GM19467 (cell line): ENCODE results near the gene AMN.

Experiments
- ATAC-seq: cut with Tn5 transposase; IDR thresholded peaks from one replicate; pipeline ENCODE4 v1.9.1; 2021; ENCODE audit warnings: mild to moderate bottlenecking, moderate library complexity; ENCODE audit not compliant: unreplicated experiment

The AMN gene

DNA sequence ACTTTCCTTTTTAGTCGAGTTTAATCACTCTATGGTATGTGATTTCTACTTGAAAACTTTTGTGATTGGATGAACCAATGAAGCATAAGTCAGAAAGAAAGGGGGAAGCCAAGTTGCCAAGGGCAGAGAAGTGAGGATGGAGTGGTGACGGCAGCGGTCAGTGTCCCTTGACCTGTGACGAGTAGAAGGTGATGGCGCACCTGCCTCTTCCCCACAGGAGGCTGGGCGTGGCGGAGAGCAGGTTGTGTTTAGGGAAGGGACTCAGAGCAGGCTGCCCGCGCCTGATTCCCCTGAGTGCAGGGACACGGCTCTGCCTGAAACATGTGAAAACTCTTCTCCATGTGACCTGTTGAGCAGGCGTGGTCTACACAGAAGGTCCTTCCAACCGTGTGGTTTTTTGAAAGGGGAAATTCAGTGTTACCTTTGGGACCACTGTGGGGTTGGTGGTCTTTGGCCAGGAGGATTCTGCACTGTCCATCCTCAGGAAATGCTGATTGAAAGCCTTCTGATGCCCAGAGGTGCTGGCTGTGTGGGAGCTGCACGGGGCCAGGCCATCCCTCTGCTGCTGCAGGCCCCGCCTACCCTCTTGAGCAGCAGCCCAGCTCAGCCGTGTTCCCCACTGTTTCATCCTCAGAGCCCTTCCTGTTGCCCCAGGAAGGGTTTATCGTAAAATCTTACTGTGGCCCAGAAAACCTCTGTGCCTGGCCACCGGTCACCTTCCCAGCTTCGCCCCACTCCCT is 23.5 kb upstream of the AMN start:
- ATAC-seq = no peak

DNA sequence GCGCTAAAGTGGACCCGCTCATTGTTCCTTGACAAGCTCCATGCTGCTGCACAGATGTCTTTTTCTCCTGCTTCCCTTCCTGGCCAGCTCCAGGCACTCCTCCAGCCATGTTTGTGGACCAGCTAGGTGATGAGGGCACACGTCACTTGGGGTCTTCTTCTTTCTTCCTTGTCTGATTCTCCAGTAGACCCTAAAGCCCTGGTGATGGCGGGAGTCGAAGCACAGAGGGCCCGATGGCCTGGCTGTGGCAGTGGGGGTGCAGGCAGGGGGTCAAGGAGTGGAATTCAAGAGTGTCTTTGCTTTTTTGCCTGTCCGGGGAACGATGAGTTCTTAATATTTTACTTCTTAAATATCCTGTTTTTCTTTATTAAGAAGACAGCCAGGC is 23.0 kb upstream of the AMN start:
- ATAC-seq = no peak

DNA sequence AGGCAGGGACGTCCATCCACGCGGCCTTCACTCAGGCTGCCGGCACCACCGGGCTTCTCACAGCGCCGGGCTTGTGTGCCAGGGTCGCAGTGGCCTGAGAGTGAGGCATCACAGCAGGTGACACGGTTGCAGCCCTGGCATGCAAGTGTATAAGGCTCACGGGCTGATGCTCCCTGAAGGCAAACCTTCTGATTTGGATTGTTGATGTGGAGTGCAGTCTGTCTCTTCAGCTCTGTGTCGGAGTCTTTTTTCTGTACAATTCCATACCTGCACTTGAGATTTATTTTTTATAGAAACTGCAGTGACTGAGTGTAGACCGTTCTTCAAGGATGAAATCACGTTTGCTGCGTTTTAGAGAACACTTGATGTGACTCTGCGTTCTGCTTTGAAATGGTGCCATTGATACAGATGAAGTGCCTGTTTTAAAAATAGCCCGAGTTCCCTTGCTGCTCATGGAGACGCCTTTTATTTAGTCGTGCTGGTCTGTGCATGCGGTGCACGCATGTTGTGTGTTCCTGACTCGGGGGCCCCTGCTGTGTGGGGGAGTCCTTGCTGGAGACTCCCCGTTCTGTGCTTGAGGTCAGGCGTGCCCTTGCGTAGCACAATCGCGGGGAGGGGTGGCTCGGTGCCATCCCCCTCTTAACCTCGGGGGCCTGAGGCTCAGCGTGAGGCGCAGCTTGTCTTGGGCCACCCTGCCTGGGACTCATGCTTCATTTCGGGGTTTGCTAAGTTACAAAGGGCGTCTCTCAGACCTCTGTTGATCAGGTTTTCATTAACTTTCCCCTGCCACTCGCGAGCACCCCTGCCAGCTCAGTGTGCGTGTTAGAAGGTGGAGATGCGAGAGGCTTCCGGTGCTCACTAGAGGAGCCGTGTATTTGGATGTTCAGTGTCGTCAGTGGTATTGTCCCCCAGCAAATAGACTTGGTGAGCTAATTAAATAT is 21.6 kb upstream of the AMN start:
- peak; percentile 42 for ATAC-seq

DNA sequence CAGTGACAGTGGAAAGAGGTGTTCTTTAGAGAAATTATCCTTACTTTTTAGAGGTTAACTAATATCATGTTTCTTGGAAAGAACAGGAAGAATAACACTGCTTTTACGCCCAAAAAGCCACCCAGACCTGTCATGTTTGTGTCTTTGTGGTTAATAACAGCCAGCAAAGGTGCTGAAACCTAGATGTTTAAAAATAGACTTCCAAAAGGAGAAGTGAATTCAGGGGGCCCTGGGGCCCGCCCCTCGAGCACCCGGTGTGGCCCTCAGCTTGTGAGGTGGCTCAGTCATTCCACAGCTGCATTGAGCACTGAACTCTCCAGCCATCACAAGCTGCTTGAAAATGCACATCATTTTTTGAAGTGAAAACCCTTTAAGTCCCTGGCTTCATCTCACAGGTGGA is 20.8 kb upstream of the AMN start:
- peak; percentile 66 for ATAC-seq

DNA sequence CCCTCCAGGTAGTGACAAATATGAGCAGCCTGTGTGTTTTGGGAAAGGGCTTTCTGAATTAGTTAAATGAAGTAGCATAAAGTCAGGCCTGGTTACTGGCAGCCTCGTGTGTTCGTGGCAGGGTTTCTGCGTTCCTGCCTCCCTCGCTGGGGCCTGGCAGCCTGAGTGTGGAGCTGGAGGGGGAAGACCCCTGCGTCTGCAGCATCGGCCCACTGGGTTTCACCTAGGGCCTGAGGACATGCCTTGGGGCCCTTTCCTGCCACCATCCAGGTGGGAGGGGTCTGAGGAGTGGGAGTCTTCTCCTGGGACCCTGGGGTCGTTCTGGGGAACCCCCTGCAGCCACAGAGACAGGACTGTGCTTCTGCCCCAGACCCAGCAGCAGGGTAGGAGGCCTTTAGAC is 20.4 kb upstream of the AMN start:
- ATAC-seq = peak; percentile 8

DNA sequence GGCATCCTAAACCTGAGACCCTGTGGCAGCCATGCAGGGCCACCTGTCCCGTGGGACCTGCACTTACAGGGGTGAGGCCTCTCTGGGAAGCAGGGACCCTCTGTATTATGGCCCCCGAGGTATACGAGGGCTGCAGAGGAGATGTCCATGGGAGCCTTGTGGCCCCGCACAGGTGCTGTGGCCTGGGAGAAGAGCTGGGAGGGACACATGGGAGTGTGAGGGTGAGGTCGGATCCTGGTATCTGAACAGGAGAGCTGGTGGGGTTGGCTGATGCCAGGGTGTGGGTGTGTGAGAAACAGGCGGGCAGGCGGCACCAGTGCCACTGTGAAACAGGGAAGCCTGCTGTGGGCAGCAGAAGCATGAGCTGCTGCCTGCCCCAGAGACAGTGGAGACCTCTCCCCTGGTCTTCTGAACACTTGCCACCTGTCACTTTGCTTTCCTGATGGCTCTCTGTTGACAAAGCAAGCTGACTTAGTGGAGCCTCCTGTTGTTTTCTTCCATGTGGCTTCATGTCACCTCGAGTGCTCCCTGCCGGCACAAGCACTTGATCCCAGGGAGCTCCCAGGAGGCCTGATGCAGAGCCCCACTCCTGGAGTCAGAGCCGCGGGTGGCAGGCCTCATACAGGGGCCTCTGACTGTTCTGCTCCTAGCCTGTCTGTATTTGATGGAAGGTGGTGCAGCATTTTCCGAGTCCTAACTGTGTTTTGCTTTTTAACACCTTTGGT is 19.8 kb upstream of the AMN start:
- ATAC-seq = no peak

DNA sequence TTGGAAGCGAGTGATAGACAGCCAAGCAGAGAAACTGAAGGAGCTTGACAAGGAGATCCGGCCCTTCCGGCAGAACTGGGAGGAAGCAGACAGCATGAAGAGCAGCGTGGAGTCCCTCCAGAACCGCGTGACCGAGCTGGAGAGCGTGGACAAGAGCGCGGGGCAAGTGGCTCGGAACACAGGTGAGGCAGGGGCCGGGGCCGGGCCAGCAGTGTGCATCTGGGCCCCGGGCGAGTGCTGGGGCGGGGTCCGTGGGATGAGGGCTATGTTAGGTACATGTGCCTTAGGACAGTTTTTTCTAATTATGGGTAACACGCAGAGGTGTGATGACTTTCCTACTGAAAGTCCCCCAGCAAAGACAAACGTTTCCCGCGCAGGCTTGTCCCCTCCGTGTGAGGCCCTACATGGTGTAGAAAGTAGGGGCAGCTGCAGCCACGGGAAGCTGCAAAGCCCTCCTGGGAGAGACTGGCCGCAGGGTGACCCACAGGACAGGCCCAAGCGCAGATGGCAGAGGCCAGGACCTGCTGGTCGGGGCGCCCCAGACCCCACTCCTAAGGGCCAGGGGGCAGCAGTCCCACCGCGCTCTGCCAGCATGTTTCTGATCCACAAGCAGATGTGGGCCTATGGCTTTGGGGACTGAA is 19.1 kb upstream of the AMN start:
- no peak for ATAC-seq

DNA sequence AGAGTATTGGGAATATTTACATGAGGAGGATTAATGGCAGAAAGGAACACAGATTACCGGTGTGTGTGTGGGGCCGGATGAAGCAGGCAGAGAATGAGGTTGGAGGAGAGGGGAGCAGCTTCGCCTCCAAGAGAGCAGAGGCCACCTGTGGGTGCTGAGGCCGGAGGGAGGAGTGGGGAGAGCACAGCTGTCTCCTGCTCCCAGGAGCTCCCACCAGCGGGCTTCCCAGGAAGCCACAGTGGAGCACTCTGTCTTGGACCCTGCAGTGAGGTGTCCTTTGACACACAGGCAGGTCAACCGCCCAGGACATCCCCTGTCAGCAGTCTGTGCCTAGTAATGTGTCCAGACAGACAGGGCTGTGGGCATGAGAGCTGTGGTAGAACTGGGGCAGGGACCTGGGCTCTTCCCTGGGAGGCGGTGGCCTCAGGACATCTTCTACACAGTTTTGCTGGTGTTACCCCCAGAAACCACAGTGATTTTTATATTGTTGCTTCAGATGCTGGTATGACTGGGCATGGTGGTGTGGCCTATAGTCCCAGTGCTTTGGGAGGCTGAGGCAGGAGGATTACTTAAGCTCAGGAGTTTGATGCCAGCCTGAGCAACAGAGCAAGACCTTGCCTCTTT is 18.5 kb upstream of the AMN start:
- ATAC-seq = no peak

DNA sequence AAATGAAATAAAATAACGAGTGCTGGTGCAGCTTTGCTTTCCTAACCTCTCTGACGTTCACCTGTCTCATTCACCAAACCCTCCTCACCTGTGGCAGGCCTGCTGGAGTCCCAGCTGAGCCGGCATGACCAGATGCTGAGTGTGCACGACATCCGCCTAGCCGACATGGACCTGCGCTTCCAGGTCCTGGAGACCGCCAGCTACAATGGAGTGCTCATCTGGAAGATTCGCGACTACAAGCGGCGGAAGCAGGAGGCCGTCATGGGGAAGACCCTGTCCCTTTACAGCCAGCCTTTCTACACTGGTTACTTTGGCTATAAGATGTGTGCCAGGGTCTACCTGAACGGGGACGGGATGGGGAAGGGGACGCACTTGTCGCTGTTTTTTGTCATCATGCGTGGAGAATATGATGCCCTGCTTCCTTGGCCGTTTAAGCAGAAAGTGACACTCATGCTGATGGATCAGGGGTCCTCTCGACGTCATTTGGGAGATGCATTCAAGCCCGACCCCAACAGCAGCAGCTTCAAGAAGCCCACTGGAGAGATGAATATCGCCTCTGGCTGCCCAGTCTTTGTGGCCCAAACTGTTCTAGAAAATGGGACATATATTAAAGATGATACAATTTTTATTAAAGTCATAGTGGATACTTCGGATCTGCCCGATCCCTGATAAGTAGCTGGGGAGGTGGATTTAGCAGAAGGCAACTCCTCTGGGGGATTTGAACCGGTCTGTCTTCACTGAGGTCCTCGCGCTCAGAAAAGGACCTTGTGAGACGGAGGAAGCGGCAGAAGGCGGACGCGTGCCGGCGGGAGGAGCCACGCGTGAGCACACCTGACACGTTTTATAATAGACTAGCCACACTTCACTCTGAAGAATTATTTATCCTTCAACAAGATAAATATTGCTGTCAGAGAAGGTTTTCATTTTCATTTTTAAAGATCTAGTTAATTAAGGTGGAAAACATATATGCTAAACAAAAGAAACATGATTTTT is 17.1 kb upstream of the AMN start:
- no peak for ATAC-seq

DNA sequence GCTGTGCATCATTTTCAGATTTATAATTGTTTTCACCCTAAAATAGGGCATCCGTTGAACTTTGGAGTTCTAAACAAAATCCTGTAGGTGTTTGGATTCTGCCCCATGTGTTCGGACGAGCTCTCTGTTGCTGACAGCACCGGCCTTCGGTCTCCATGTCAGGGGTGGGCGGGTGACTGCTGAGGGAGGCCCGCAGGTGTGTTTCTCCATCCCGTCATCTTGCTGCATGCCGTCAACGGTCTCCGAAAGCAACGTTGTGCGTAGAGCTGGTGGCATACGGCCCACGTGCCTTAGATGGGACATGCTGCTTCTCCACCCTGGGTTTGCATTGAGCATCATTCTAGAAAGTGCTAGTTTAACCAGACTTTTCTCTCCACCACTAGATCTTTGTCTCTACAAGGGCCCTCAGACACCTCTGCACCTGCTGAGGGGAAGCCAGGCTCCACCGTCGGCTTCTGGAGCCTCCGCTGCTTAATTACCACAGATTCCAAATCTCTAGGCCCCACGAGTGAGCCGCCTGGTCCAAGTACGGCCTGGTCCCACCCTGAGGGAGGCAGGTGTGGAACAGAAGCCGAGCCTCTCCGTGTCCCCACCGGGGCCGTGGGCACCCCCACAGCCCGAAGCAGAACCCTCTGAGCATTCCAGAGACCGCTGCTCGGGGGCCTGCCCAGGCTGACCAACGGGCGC is 15.7 kb upstream of the AMN start:
- ATAC-seq = no peak

DNA sequence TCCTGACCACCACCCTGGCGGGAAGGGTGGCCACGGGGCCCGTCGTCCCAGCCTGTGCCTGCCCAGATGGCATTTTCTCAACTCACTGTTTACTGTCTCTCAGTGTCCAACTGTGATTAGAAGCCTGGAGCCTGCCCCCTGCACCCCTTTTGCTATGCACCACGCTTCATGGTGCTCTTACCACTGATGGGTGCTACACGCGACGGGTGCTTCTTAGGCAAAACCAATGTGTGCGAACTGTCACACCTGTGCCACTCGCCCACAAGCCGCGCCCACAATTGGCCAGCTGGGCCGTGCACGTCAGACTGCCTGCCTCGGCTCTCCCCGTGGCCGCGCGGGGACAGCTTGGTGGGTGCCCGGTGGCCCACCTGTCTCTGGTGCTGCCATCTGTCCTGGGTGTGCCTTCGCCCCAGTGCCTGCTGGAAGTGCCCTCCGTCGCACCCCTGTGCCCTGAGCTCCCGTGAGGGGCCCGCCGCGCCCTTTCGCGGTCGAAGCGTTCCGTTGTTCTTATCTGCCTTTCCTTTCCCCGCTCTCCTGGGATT is 15.1 kb upstream of the AMN start:
- no peak for ATAC-seq

DNA sequence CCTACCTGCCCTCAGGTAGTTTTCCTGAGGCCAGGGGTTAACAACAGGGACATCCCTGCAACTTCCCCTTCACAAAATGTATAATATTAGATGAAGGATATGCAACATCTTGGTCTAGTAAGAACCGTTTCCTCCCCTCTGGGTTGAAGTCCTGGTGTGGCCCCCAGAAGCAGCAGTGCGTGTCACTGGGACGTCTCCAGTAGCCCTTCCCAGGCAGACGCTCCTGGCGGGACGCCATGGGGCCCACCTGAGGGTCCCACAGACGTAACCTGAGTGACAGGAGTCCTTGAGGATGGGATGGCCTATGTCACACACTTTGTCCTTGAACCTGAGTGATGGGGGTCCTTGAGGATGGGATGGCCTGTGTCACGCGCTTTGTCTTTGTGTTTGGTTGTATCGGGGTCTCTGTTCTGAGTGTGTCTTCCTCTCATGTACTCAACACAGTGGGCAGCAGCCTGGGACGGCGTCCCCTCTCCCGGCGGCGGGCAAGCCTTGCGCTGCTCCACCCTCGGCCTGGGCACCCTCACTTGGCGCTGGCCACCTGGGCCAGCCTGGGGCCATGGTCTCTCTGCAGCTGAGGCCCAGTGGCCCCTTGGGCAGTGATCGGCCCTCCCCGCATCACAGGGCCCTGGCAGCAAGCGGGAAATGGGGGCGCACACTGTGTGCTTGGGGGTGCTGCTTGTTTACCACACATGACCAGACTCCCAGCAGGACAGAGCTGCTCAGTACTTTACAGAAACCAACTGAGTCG is 14.3 kb upstream of the AMN start:
- ATAC-seq = no peak

DNA sequence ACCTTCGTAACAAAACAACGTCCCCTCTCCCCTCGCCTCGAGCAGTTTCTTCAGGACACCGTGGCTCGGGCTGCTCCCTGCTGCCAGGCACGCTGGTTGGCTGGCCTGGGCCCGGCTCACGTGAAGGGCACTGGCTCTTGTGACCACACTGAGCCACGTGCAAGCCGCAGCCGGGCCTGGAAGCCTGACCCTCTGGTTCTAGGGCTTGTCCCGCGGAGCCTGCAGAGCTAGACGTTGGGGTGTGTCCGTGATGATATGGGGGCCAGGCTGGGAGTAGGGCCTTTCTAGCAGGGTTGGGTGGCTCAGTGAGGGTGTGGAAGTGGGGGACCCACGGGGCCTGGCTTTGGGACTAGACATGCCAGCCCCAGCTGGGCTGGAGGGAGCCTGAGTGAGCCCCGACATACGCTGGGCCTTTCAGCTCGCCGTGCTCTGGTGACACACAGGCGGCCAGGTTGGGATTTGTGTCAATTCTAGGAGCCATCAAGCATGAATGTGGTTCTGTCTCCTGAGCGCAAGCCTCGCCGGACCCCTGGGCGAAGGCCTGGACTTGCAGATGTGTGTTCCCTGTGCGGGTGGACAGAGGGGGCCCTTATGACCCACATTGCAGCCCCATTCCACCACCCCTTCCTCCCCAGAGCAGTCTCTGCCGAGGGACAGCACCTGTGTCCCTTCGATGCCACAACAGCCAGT is 13.6 kb upstream of the AMN start:
- ATAC-seq = no peak

DNA sequence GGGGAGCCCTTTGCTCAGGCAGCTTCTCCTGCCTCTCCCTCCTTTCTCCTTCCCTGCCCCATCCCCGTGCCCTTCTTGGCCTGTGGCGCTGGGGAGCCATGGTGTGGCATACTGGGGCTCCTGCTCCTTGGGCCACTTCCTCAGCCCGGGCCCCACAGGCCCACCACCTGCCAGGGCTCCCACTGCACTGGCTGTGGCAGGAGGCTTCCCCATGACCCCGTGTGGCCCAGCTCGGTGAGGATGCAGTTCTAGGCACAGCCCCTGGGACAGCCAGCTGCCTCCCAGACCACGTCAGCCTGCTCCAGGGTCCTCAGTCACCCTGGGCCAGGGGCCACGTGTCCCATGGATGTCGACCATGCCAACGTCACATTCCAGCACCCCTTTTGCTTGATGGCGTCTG is 13.0 kb upstream of the AMN start:
- no peak for ATAC-seq

DNA sequence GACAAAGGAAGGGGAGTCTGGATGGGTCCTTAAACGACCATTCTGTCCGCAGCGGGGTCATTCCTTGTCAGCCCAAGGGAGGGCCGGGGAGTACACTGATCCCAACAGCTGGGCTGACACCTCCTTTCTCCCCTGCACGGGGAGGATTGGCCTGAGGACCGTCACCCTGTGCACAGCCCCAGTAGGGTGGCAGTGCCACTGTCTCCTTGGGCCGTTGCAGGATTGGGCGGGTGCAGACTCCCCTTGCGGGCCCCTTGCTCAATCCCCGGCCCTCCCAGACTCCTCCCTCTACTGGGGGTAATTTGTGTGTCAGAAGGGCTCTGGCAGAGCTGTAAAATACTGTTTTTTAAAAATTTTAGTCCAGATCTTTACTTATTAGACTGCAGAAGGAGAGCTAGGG is 12.6 kb upstream of the AMN start:
- ATAC-seq = no peak

DNA sequence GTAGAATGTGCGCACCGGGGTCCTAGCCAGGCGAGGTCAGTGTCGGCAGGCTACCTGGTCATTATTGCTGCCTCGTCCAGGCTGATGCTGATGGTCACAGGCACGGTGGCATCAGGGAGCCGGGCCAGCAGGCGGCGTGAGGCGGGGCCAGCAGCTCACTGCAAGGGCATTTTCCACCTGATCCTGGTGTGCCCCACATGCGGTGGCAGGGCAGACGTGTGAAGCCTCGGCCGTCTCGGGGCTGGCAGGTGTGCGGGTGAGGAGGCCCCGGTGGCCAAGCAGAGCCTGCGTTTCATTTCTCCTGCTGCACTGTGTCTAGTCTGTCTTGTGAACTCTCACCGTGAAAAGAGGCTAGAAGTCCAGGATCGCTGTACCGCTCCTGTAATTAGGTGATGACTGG is 12.0 kb upstream of the AMN start:
- no peak for ATAC-seq

DNA sequence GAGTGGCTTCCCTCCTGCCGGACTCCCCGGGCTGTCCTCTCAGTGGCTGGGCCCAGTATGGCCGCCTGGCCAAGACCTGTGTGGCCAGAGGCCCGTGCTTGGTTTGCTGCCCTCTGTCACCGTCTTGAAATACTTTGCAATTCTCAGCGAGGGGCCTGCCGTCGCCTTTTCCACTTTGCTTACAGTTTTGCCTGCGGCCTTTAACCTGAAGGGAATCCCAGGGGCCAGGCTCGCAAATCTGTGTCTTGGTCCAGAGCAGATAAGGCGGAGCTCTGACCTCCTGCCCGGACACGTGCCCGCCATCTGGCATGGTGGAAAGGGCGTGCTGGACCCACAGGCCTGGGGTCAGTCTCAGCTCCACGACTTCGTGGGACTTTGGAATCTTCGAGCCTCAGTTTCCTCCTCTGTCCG is 10.9 kb upstream of the AMN start:
- no peak for ATAC-seq
